Activated CD4-positive, alpha-beta T cell treated with anti-CD3 and anti-CD28 coated beads, Interleukin-10, Interleukin-2, amounts not matched to agents 100 ng/mL and 50 ng/mL, durations not matched to agents 16 hours and 8 hours (primary cell): ENCODE data around the gene GLB1L.
"Not testable (repeated sequence)": the region's sequence is repeated elsewhere in the genome, so short reads cannot be mapped to it uniquely, and the experiment has no call there.

Experiments
- DNase-seq: peaks from one replicate; pipeline ENCODE4 v3.0.0-alpha.2; 2020

The GLB1L gene

GRCh38 chr2:219205165-219205538 is 40.1 kb downstream of the GLB1L start:
- no peak for DNase-seq

- DNase-seq, result no peak
Observed at GRCh38 chr2:219204425-219205164, 40.6 kb downstream of the GLB1L start.

GRCh38 chr2:219201331-219201730 is 43.9 kb downstream of the GLB1L start:
- DNase-seq, result not testable (repeated sequence)

GRCh38 chr2:219200502-219201326 is 44.5 kb downstream of the GLB1L start:
- DNase-seq, result peak; percentile 17

GRCh38 chr2:219199470-219200211 is 45.6 kb downstream of the GLB1L start:
- no peak for DNase-seq

GRCh38 chr2:219198974-219199373 is 46.3 kb downstream of the GLB1L start:
- no peak for DNase-seq

GRCh38 chr2:219197388-219197787 is 47.9 kb downstream of the GLB1L start:
- DNase-seq, result no peak

GRCh38 chr2:219186754-219187456 is 58.3 kb downstream of the GLB1L start:
- peak; percentile 39 for DNase-seq
